Type B pancreatic cell (in vitro differentiated cells): Measurements from ENCODE around the gene SIRPG. TPM values are rescaled to one million over a fixed set of nuclear protein-coding genes. Genes with fewer than 3 reads are reported as not detected.

Experiments
- DNase-seq: peaks from one replicate; pipeline ENCODE4 v3.0.0; 2021; ENCODE audit warnings: mixed read lengths; ENCODE audit not compliant: unreplicated experiment; ENCODE audit errors: extremely low spot score
- H3K27ac Mint-ChIP-seq: 2 replicates; pipeline ENCODE4 v1.8.0; 2021; ENCODE audit warnings: mild to moderate bottlenecking, mixed read lengths
- H3K27me3 Mint-ChIP-seq: 2 replicates; pipeline ENCODE4 v1.8.0; 2021; ENCODE audit warnings: mixed read lengths
- H3K36me3 Mint-ChIP-seq: 2 replicates; pipeline ENCODE4 v1.8.0; 2021; ENCODE audit warnings: mixed read lengths
- H3K4me1 Mint-ChIP-seq: one replicate; pipeline ENCODE4 v1.8.0; 2021; ENCODE audit warnings: mixed read lengths; ENCODE audit not compliant: unreplicated experiment
- H3K4me3 Mint-ChIP-seq: 2 replicates; pipeline ENCODE4 v1.8.0; 2021; ENCODE audit warnings: mild to moderate bottlenecking, mixed read lengths
- H3K9me3 Mint-ChIP-seq: 2 replicates; pipeline ENCODE4 v1.8.0; 2021; ENCODE audit warnings: mixed read lengths
- CTCF ChIP-seq: fragments of 200-600 bp; sonication (generic); conservative IDR thresholded peaks from 2 replicates; pipeline ENCODE4 v1.5.0; 2021; ENCODE audit warnings: antibody characterized with exemption, mild to moderate bottlenecking
- total RNA-seq: library from RNA; stranded (reverse); gene quantifications from 2 replicates; pipeline ENCODE4 v1.2.1, GENCODE V29; 2021; ENCODE audit warnings: low replicate concordance

Gene SIRPG
- total RNA-seq, 1 donor from 2014 or later: not detected

- Mint-ChIP-seq H3K4me1 (no peaks in the 10 kb centered on the region), H3K27me3 (peaks cover 16% of the 10 kb centered on the region), H3K27ac (no peak overlapping the region), H3K36me3 (no peaks in the 10 kb centered on the region), H3K4me3 (no peak overlapping the region), H3K9me3 (peaks cover 4% of the 10 kb centered on the region)
- DNase-seq: no peak
- no peak for TF ChIP-seq CTCF
These were observed 33.9 kb downstream of the SIRPG start for GRCh38 chr20:1623501-1624205.

- no peak overlapping the region for H3K27ac Mint-ChIP-seq
- no peak for TF ChIP-seq CTCF
- H3K36me3 Mint-ChIP-seq: no peaks in the 10 kb centered on the region
- peaks cover 5% of the 10 kb centered on the region for H3K9me3 Mint-ChIP-seq
- H3K4me3 Mint-ChIP-seq: no peak overlapping the region
- H3K4me1 Mint-ChIP-seq: no peaks in the 10 kb centered on the region
- peaks cover 7% of the 10 kb centered on the region for H3K27me3 Mint-ChIP-seq
- DNase-seq: no peak
These were observed 35.1 kb downstream of the SIRPG start for GRCh38 chr20:1622450-1622849.

- H3K4me3 Mint-ChIP-seq: no peak overlapping the region
- H3K4me1 Mint-ChIP-seq: no peaks in the 10 kb centered on the region
- DNase-seq: no peak
- peaks cover 5% of the 10 kb centered on the region for H3K9me3 Mint-ChIP-seq
- H3K27me3 Mint-ChIP-seq: peaks cover 7% of the 10 kb centered on the region
- no peak overlapping the region for H3K27ac Mint-ChIP-seq
- TF ChIP-seq CTCF: no peak
- no peaks in the 10 kb centered on the region for H3K36me3 Mint-ChIP-seq
These were observed 36.3 kb downstream of the SIRPG start for GRCh38 chr20:1621316-1621715.

- peaks cover 5% of the 10 kb centered on the region for H3K27me3 Mint-ChIP-seq
- no peak within 1 kb of the TSS for H3K27ac Mint-ChIP-seq
- no peaks in the 10 kb centered on the region for H3K36me3 Mint-ChIP-seq
- H3K4me3 Mint-ChIP-seq: no peak within 1 kb of the TSS
- peaks cover 5% of the 10 kb centered on the region for H3K9me3 Mint-ChIP-seq
- no peak for TF ChIP-seq CTCF
- no peaks in the 10 kb centered on the region for H3K4me1 Mint-ChIP-seq
- no peak for DNase-seq
These were observed 37.6 kb downstream of the SIRPG start, which contains the start of gene SIRPB1 for GRCh38 chr20:1619861-1620444. SIRPB1 (minus strand) TSS chr20:1620009; CDS start chr20:1619944, 65 bp downstream.

GRCh38 chr20:1618954-1619540 lies 38.5 kb downstream of the SIRPG start:
- Mint-ChIP-seq H3K4me1 (no peaks in the 10 kb centered on the region), H3K27me3 (peaks cover 8% of the 10 kb centered on the region), H3K4me3 (no peak overlapping the region), H3K27ac (no peak overlapping the region), H3K9me3 (peaks cover 5% of the 10 kb centered on the region), H3K36me3 (no peaks in the 10 kb centered on the region)
- no peak for DNase-seq
- no peak for TF ChIP-seq CTCF
